Heart right ventricle (tissue), 16 donors: ENCODE measurements around the gene MRPL57. TPM values are rescaled to one million over a fixed set of nuclear protein-coding genes. Genes with fewer than 3 reads are reported as not detected.
"Not testable (repeated sequence)": the region's sequence is repeated elsewhere in the genome, so short reads cannot be mapped to it uniquely, and the experiment has no call there.

Source experiments
- ATAC-seq, 8 donors: fragments of 200-7000 bp; cut with Tn5 transposase; one replicate each; pipeline ENCODE4 v1.9.1; 2020; ENCODE audit warnings: mild to moderate bottlenecking in 8 of 8, moderate library complexity in 8 of 8, moderate number of reproducible peaks in 1 of 8
- DNase-seq, 2 donors: peaks; one replicate each; pipeline ENCODE4 v3.0.0-alpha.2; 2020
- H3K27ac ChIP-seq, 10 donors: fragments of 200-600 bp; sonication (generic) in 2 of 10; one replicate each; pipeline versions ENCODE4 v1.5.0 to v1.8.0; 2020 to 2022; ENCODE audit warnings: mild to moderate bottlenecking in 3 of 10
- H3K27me3 ChIP-seq, 7 donors: fragments of 200-600 bp; one replicate each; pipeline ENCODE4 v1.8.0; 2021 to 2022; ENCODE audit warnings: mild to moderate bottlenecking in 2 of 7
- H3K36me3 ChIP-seq, 9 donors: fragments of 200-600 bp; sonication (generic) in 1 of 9; one replicate each; pipeline versions ENCODE4 v1.5.0 to v1.8.0; 2020 to 2022; ENCODE audit warnings: mild to moderate bottlenecking in 2 of 9
- H3K4me1 ChIP-seq, 9 donors: fragments of 200-600 bp; sonication (generic) in 1 of 9; one replicate each; pipeline versions ENCODE4 v1.5.0 to v1.8.0; 2020 to 2022; ENCODE audit warnings: mild to moderate bottlenecking in 4 of 9
- H3K4me3 ChIP-seq, 10 donors: fragments of 200-600 bp; sonication (generic) in 2 of 10; one replicate each; pipeline versions ENCODE4 v1.5.0 to v1.8.0; 2020 to 2022; ENCODE audit warnings: mild to moderate bottlenecking in 7 of 10, moderate library complexity in 2 of 10
- H3K9me3 ChIP-seq, 11 donors: fragments of 200-600 bp in 10 of 11; sonication (generic) in 2 of 11; one replicate each; pipeline versions ENCODE4 v1.5.0 to v1.8.0; 2013 to 2022; ENCODE audit warnings: mild to moderate bottlenecking in 2 of 11, control low read depth in 1 of 11, moderate library complexity in 1 of 11
- CTCF ChIP-seq, 9 donors: fragments of 200-600 bp; sonication (generic) in 2 of 9; IDR thresholded peaks; one replicate each; pipeline versions ENCODE4 v1.5.0 to v1.8.0; 2021 to 2022; ENCODE audit warnings: antibody characterized with exemption in 9 of 9, mild to moderate bottlenecking in 5 of 9, moderate library complexity in 1 of 9
- WGBS, 2 donors: extraction: QIAGEN DNeasy Blood & Tissue Kit; methylation state at CpG; one replicate each; pipeline ENCODE4 v1.1.7; 2013; ENCODE audit warnings: inconsistent platforms in 1 of 2; 5-methylcytosine and 5-hydroxymethylcytosine counted together
- intact Hi-C, 10 donors: fragments of 100-400 bp; cut with DNase I; formaldehyde crosslinking; loops; one replicate each; pipeline versions ENCODE4 v1.11.1 to v1.14.2; 2022
- polyA plus RNA-seq, 2 donors: library from polyadenylated mRNA; stranded (reverse); fragments of 200-250 nt; gene quantifications; one replicate each; pipeline ENCODE4 v1.2.3, GENCODE V29; 2013
- total RNA-seq, 10 donors: library from RNA; stranded (reverse); fragmentation: NEBNext Ultra II Directional in 3 of 10; extraction: Animal tissue kit (Norgen Biotek cat#: 25700) in 3 of 10; gene quantifications; one replicate each; pipeline versions ENCODE4 v1.2.1 to v1.2.4, GENCODE V29; 2021 to 2023
- donor health status: Arrhythmogenic right ventricular cardiomyopathy.
- donor health status: ischemic (EF 13 %, LVEDD 7.1; RV severe dilation, severe dysfunction).
- donor health status: healthy with polysubstance abuse.
- donor health status: DM: no; HTN: yes; CAD: no.
- donor health status: DM: no; HTN: no; CAD: no.
- donor health status: ischemic (EF 25% LVEDD 6.9; RV normal size, moderate dysfunction).
- donor health status: ischemic (EF 25% LVEDD 5.7; RV mildly dilated, moderate dysfunction).
- donor health status: healthy.
- donor health status: DM: yes; HTN: yes; CAD: no.
- donor health status: Ischemic cardiomyopathy.
- donor health status: ischemic (EF 35%, LVEDD 5.7; RV mildly dilated, moderate dysfunction).
- donor health status: nonischemic (EF 11% LVEDD 7.7; RV severe dilation, severe dysfunction).
- donor health status: DM: yes; HTN: yes; CAD: no.
- donor health status: PGD.
- donor health status: ischemic (EF 29% LVEDD 5.4; RV normal size, mild dysfunction).
- donor health status: nonischemic (EF 23%, LVEDD 6.1; RV moderate dilation, normal function).

MRPL57 gene
- total and polyA plus RNA-seq, 12 donors, result 20.0 to 40.6 (median 23.6) TPM

GRCh38 chr13:21202767-21203531 is 26.5 kb downstream of the MRPL57 start:
- DNase-seq (no peak), ATAC-seq (no peak)
- Histone ChIP-seq H3K9me3 (peaks cover 0 to 5% (median 0%) of the 10 kb centered on the region in 11 donors), H3K4me3 (no peak overlapping the region), H3K4me1 (no peaks in the 10 kb centered on the region), H3K36me3 (no peaks in the 10 kb centered on the region), H3K27me3 (no peaks in the 10 kb centered on the region), H3K27ac (no peak overlapping the region)
- TF ChIP-seq CTCF (IDR thresholded peaks at IDR 0.05), result no peak
- intact Hi-C loops, result no loop called here
- 48 to 62% methylated on average over 3 of the region's 3 CpGs for WGBS, 2 donors

GRCh38 chr13:21208652-21209154 is 32.2 kb downstream of the MRPL57 start:
- Histone ChIP-seq H3K4me3 (no peak overlapping the region), H3K9me3 (no peaks in the 10 kb centered on the region), H3K36me3 (no peaks in the 10 kb centered on the region), H3K27ac (no peak overlapping the region), H3K27me3 (peaks cover 0 to 5% (median 3%) of the 10 kb centered on the region in 7 donors), H3K4me1 (no peaks in the 10 kb centered on the region)
- intact Hi-C loops, result no loop called here
- no peak for TF ChIP-seq CTCF (IDR thresholded peaks at IDR 0.05)
- ATAC-seq, result no peak
- WGBS, 2 donors, result 82% methylated on average over 3 of the region's 3 CpGs
- DNase-seq, result no peak

GRCh38 chr13:21212138-21212775 is 35.8 kb downstream of the MRPL57 start:
- no peak for TF ChIP-seq CTCF (IDR thresholded peaks at IDR 0.05)
- ATAC-seq, result no peak
- intact Hi-C loops, result no loop called here

GRCh38 chr13:21215419-21215818 is 39.0 kb downstream of the MRPL57 start:
- H3K36me3 ChIP-seq, H3K27ac ChIP-seq, H3K4me3 ChIP-seq, H3K4me1 ChIP-seq, ATAC-seq, DNase-seq, intact Hi-C loops, H3K9me3 ChIP-seq: not testable (repeated sequence)
- 89 to 94% methylated on average over 6 of the region's 6 CpGs for WGBS, 2 donors
- H3K27me3 ChIP-seq, result peaks cover 0 to 12% (median 3%) of the 10 kb centered on the region in 7 donors

More at GRCh38 chr13:21212138-21212775, 35.8 kb downstream of the MRPL57 start:
- no peak overlapping the region for H3K4me3 ChIP-seq
- H3K9me3 ChIP-seq, result no peaks in the 10 kb centered on the region
- no peaks in the 10 kb centered on the region for H3K4me1 ChIP-seq
- no peak for DNase-seq
- no peaks in the 10 kb centered on the region for H3K36me3 ChIP-seq
- 84 to 86% methylated on average over 7 of the region's 7 CpGs for WGBS, 2 donors
- no peak overlapping the region for H3K27ac ChIP-seq
- H3K27me3 ChIP-seq, result peaks cover 0 to 12% (median 3%) of the 10 kb centered on the region in 7 donors
